Fibroblast of lung (primary cell): ENCODE measurements around the gene MINDY1.

Experiments used
- EZH2 ChIP-seq: IDR thresholded peaks from 2 replicates; pipeline ENCODE4 v1.5.1; 2012; ENCODE audit warnings: low read length, control low read depth, mild to moderate bottlenecking; ENCODE audit errors: missing control alignments
- TF ChIP-seq, protein P1 (sequence below), 2 donors: IDR thresholded peaks in 1 of 2; conservative IDR thresholded peaks in 1 of 2; 1 replicate in 1 of 2; 2 replicates in 1 of 2; pipeline ENCODE4 v1.5.1; 2011 to 2012; ENCODE audit warnings: low read length in 2 of 2, control low read depth in 1 of 2, inconsistent platforms in 1 of 2, low read depth in 1 of 2, mild to moderate bottlenecking in 1 of 2

DNA sequence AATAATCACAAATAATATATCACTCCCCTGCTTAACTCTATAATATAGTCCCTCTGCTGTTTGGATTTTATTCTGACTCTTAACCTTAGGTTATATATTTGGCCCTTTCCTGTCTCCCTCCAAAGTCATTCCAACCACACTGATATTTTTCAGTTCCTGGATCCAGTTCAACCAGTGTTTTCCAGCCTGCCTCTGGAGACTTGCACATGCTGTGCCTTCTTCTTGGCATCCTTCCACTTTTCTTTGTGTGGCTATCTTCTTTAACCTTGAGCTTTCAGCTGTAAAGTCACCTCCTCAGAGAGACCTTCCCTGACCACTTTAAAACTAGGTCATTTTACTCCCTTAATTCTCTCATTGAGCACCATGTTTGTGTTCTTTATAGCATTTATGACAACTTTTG is 51.4 kb downstream of the MINDY1 start:
- no peak for TF ChIP-seq EZH2
- TF ChIP-seq, protein P1, sequence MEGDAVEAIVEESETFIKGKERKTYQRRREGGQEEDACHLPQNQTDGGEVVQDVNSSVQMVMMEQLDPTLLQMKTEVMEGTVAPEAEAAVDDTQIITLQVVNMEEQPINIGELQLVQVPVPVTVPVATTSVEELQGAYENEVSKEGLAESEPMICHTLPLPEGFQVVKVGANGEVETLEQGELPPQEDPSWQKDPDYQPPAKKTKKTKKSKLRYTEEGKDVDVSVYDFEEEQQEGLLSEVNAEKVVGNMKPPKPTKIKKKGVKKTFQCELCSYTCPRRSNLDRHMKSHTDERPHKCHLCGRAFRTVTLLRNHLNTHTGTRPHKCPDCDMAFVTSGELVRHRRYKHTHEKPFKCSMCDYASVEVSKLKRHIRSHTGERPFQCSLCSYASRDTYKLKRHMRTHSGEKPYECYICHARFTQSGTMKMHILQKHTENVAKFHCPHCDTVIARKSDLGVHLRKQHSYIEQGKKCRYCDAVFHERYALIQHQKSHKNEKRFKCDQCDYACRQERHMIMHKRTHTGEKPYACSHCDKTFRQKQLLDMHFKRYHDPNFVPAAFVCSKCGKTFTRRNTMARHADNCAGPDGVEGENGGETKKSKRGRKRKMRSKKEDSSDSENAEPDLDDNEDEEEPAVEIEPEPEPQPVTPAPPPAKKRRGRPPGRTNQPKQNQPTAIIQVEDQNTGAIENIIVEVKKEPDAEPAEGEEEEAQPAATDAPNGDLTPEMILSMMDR (conservative IDR thresholded peaks at IDR 0.05 in 1 of 2, IDR thresholded peaks at IDR 0.05 in 1 of 2; ENCODE audit: low read depth in 1 of 2, low read length in 2 of 2): no peak
